HG03342 (cell line): ENCODE measurements around the gene ABCD3.
"Not testable (repeated sequence)": the region's sequence is repeated elsewhere in the genome, so short reads cannot be mapped to it uniquely, and the experiment has no call there.

Source experiments
- ATAC-seq: cut with Tn5 transposase; IDR thresholded peaks from one replicate; pipeline ENCODE4 v1.9.1; 2021; ENCODE audit warnings: mild to moderate bottlenecking, moderate library complexity; ENCODE audit not compliant: unreplicated experiment

ABCD3 gene

DNA sequence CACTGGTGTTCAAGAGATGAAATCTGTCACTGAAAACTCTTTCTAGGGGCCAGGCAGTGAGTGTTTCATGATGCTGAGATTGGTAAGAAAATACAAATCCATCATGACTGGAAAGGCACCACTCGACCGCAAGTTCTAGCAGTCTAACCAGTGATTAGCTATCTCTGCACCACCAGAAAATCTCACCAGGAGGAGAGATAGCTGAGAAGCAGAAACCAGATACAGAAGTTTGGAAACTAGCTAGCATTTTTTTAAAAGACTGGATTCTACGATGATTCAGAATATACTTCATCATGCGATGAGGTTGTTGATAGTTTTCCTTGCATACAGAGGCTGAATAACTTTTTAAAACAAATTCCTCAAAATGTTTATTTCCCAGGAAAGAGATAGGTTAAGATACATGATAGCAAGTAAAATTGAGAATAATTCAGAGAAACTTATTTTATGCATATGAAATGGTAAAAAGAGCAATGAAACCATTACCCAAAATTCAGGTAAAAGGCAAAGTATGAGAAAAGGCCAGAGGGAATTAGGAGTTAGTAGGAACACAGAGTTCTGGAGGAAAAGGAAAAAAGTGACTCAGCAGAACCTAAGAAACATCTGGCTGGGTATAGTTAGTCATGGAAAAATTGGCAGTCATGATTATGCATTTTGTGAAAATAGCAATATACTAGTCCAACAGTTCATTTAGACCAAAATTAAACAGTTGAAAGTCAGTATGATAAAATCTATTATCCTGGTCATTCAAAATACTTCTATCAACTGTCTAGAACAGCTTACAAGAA lies 126.7 kb downstream of the ABCD3 start:
- no peak for ATAC-seq

GRCh38 chr1:94549706-94550105 lies 131.5 kb downstream of the ABCD3 start:
- ATAC-seq, result no peak

DNA sequence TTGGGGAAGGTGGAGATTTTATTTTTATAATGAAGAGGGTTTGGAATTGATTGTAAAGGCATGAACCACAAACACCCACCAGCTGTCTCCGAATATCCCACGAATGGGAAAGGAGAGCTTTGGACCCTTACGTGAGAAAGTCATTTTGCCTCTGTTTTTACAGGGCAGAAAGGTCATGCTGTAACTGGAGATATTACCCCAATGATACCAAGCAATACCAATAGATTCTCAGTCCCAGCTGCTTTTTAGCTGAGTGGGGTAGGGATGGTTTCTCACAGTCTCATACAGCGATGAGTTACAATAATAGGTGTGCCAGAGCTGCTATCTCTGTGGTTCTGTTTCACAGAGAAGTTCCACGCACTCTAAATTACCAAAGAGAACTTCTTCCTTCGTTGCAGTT lies 132.2 kb downstream of the ABCD3 start:
- no peak for ATAC-seq

DNA sequence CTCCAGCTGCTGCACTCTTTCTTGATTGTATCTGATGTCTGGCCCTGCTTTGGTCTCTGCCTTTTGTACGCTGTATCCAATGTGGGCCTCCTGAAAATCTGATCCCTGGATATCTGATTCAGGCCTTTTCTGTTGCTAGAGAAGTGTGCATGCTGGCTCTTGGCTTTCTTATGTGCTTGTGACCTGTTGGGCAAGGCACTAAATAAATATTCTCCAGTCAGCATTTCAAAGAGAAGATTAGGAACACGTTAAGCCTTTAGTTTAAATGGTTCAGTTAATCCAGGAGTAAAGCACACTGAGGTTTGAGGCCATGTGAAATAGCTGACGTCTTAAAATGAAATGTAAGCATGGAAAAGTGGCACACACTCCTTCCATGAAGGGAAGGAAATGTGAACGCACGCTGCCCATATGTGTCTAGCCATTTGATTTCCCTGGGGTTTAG lies 132.6 kb downstream of the ABCD3 start:
- no peak for ATAC-seq

DNA sequence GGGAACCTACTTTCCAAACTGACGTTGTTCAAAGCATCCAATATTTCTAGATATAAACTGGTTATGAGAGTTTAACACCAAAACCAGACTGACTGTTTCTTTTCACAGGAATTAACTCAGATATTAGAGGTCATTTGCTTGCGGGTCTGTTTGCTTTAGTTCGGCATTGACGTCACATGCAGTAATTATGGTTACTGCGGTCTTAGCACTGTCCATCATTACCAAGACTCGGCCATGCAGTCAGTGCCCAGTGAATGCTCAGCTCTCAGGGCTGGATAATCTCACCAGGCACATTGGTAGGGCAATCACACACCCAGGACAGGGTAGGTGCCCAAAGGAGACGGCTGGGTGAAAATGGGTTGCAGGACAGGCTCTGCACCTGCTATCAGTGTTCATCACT lies 133.3 kb downstream of the ABCD3 start:
- no peak for ATAC-seq

DNA sequence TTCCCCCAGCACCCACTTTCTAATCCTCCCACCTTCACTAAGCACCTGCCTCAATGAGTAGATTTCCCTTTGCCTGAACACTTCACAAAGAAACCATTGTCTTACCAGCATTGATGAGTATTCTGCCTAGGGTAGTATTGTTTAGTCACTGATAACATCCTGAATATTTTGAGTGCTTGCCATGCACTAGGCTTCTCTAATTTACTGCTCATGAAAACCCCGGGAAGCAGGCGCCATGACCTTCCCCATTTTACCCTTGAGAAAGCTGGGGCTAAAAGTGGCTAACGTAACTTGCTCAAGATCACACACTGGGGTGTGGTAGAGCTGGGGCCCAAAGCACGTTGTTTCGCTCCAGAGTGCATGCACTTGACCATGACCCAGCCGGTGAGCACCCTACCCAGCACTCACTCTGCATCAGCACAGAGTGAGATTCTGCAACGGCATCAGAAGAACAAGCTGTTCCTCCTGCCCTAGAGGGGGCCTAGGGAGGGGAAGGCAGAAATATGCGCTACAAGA lies 133.9 kb downstream of the ABCD3 start:
- no peak for ATAC-seq

- no peak for ATAC-seq
Observed at GRCh38 chr1:94553323-94553730, 135.1 kb downstream of the ABCD3 start.

DNA sequence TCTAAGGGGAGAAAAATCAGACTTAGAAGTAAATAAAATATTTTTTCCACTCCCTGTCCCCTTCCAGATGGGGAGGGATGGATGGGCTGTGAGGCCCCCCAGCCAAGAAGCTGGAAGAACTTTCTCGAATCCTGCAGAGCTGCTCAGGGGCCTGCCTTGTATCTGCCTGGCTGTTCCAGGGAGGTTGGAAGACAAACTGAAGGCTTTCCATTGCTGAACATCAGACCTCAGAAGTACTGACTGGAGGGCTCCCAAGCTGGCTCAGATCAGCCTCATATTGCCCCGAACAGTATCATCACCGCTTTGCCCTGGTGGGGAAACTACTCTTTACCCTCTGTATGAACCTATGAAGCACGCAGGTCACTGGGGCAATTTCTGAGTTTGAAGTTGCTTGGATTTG lies 135.7 kb downstream of the ABCD3 start:
- no peak for ATAC-seq

DNA sequence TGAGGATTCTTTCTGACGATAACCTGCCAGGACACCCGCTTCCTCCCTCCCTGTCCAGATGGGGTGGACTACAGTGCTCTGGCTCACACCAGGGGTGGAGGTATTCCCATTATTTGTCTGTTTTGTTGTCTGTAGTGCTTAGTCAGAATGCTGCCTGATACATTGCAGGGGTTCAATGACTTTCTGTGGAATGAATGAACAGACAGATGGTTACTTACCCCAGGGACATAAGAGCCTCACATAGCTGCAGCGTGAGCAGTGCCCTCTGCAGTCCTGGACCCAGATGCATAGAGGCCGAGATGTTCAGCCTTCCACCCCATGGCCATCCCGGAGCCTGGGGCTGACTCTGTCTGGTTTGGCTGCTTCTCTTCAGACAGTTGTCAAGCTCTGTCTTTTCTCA lies 136.4 kb downstream of the ABCD3 start:
- ATAC-seq, result no peak

DNA sequence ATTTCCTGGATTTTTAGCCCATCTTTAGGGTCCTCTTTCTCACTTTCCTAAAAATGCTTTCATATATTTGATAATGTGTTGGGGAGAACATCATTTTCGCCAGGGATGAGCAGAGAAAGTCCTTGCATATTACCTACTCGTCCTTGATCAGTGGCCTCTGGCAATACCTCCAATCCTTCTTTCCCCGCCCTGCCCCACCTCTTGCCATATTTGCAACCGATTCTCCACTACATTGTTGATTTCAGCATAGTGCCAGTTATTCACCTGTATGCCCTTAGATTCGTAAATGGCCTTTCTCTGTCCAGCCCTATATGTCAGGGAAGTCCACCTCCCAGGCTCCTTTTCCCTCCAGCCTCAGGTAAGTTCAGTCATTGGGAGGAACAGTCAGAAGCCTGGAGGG lies 136.9 kb downstream of the ABCD3 start:
- ATAC-seq, result no peak

DNA sequence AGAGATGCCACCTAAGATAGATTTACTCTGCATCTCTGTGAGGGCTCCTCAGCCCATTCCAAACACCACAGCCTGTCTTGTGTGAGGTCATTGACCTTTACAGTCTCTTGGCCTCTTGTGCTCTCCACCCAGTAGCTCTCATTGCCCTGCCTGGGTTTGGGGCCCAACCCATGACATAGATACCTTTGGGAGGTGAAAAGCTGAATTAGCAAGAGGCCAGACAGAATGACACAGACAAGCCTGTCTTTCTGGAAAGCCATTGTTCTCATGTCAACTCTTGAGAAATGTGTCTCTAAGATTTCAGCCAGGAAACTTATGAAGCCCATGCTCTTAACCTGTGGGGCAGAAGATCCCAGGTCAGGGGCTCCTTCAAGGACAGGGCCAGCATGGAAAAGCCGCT lies 141.7 kb downstream of the ABCD3 start:
- no peak for ATAC-seq

DNA sequence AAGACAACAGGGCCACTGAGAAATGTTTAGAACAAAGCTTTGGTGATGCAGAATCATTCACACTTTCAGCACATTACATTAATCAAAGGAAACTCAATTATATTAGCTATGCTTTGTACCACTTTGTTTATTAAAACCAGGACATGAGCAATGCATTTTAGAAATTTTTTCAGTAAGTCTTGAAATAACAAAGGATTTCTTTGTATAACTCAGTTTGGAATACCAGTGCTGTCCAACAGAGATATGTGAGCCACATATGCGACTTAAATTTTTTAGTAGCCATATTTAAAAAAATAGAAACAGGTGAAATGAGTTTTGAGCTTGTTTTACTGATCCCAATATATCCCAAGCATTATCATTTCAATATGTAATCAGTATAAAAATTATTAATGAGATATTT lies 142.1 kb downstream of the ABCD3 start:
- ATAC-seq, result no peak

DNA sequence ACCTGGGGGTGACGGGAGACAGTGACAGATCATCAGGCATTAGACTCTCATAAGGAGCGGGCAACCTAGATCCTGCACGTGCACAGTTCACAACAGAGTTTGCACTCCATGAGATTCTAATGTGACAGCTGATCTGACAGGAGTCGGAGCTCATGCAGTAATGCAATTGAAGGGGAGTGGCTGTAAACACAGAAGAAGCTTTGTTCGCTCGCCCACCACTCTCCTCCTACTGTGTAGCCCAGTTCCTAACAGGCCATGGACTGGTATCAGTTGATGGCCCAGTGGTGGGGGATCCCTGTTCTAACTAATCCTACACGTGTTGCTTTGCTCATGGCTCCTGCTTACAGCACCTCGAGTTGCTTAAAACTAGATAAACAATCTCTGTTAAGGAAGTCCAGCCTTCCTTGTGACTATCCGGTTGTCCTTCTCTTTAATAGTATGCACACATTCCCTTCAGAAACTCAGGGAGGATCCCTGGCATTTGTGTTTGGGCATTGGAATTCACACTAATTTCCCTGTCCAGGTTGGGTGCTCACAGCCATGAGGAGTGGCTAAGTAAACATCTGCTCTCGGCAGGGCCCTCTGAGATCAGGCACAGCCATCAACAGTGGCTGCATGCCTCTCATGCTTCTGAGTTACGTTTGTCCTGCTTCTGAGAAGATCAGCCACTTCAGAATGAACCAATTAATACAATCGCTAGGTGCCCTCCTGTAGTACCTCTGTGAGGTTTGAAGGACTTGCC lies 144.5 kb downstream of the ABCD3 start:
- no peak for ATAC-seq

GRCh38 chr1:94565901-94566300 lies 147.7 kb downstream of the ABCD3 start:
- ATAC-seq, result no peak

DNA sequence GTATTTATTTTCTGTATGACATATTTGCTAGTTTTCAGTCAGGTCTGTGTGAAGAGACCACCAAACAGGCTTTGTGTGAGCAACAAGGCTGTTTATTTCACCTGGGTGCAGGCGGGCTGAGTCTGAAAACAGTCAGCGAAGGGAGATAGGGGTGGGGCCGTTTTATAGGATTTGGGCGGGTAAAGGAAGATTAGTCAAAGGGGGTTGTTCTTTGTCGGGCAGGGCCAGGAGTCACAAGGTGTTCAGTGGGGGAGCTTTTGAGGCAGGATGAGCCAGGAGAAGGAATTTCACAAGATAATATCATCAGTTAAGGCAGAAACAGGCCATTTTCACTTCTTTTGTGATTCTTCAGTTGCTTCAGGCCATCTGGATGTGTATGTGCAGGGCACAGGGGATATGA lies 148.2 kb downstream of the ABCD3 start:
- not testable (repeated sequence) for ATAC-seq

DNA sequence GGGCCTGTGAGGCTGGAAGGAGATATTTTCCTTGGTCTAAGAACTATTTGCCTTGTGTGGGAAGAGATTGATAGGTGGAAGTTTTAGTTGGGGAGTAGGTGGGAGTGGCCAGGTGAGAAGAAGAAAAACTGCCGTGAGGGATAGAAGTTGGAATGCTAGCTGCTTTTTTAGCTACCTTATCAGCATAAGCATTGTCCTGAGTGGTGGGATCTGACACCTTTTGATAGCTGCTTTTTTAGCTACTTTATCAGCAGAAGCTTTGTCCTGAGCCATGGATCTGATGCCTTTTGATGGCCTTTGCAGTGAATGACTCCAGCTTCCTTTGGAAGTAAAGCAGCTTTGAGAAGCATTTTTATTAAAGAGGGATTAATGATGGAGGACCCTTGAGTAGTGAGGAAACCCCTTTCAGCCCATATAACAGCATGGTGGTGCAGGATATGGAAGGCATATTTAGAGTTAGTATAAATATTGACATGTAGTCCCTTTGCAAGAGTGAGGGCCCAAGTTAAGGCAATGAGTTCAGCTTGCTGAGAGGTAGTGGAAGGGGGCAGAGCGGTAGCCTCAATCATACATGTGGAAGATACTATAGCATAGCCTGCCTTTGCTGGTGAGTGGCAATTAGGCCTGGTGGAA lies 149.9 kb downstream of the ABCD3 start:
- not testable (repeated sequence) for ATAC-seq
